Liver (tissue), 9 donors: Measurements from ENCODE around the gene JAKMIP2. TPM values are rescaled to one million over a fixed set of nuclear protein-coding genes. Genes with fewer than 3 reads are reported as not detected.

Experiments
- DNase-seq: peaks from one replicate; pipeline ENCODE4 v3.0.0-alpha.2; 2017; ENCODE audit warnings: low spot score
- H3K27ac ChIP-seq, 2 donors: one replicate each; pipeline ENCODE4 v1.7.0; 2013; ENCODE audit warnings: inconsistent platforms in 2 of 2, low read length in 2 of 2, control low read depth in 1 of 2, low read depth in 1 of 2, mild to moderate bottlenecking in 1 of 2
- H3K27me3 ChIP-seq, 4 donors: one replicate each; pipeline versions ENCODE4 v1.6.1 to v1.7.0; 2013; ENCODE audit warnings: low read length in 3 of 4, inconsistent platforms in 1 of 4, mild to moderate bottlenecking in 1 of 4, moderate library complexity in 1 of 4; ENCODE audit not compliant: control insufficient read depth in 4 of 4, insufficient read depth in 4 of 4
- H3K36me3 ChIP-seq, 4 donors: one replicate each; pipeline versions ENCODE4 v1.6.1 to v1.7.0; 2013; ENCODE audit warnings: low read length in 3 of 4, mild to moderate bottlenecking in 3 of 4, low read depth in 1 of 4, moderate library complexity in 1 of 4; ENCODE audit not compliant: control insufficient read depth in 4 of 4, insufficient read depth in 3 of 4
- H3K4me1 ChIP-seq, 4 donors: one replicate each; pipeline versions ENCODE4 v1.6.1 to v1.7.0; 2013; ENCODE audit warnings: low read length in 3 of 4, mild to moderate bottlenecking in 3 of 4, moderate library complexity in 1 of 4; ENCODE audit not compliant: control insufficient read depth in 4 of 4, insufficient read depth in 4 of 4
- H3K4me3 ChIP-seq, 3 donors: one replicate each; pipeline versions ENCODE4 v1.6.1 to v1.7.0; 2013; ENCODE audit warnings: low read length in 3 of 3, control low read depth in 1 of 3, low read depth in 1 of 3, mild to moderate bottlenecking in 1 of 3
- H3K9ac ChIP-seq, 2 donors: one replicate each; pipeline ENCODE4 v1.7.0; 2013; ENCODE audit warnings: low read length in 2 of 2, mild to moderate bottlenecking in 2 of 2, moderate library complexity in 2 of 2, control low read depth in 1 of 2, low read depth in 1 of 2
- H3K9me3 ChIP-seq, 4 donors: one replicate each; pipeline versions ENCODE4 v1.6.1 to v1.7.0; 2013; ENCODE audit warnings: low read length in 3 of 4; ENCODE audit not compliant: control insufficient read depth in 4 of 4
- ATF3 ChIP-seq: IDR thresholded peaks from 2 replicates; pipeline ENCODE4 v1.6.1; 2016; ENCODE audit warnings: antibody characterized with exemption
- CTCF ChIP-seq: fragments of 150-350 bp; IDR thresholded peaks from 2 replicates; pipeline ENCODE4 v1.5.1; 2017; ENCODE audit warnings: improper control_type of control experiment, low read depth, low read length; ENCODE audit not compliant: missing input control
- EGR1 ChIP-seq, 2 donors: IDR thresholded peaks; 2 replicates each; pipeline ENCODE4 v1.6.1; 2016 to 2018; ENCODE audit warnings: antibody characterized with exemption in 2 of 2, low read depth in 2 of 2
- FOXA1 ChIP-seq: IDR thresholded peaks from 2 replicates; pipeline ENCODE4 v1.6.1; 2016; ENCODE audit warnings: antibody characterized with exemption
- FOXA2 ChIP-seq: IDR thresholded peaks from 2 replicates; pipeline ENCODE4 v1.6.1; 2016; ENCODE audit warnings: antibody characterized with exemption
- GABPA ChIP-seq, 2 donors: IDR thresholded peaks in 1 of 2; conservative IDR thresholded peaks in 1 of 2; 2 replicates each; pipeline ENCODE4 v1.6.1; 2016; ENCODE audit warnings: antibody characterized with exemption in 2 of 2, mild to moderate bottlenecking in 1 of 2, moderate library complexity in 1 of 2
- HNF4A ChIP-seq, 2 donors: conservative IDR thresholded peaks; 2 replicates each; pipeline ENCODE4 v1.6.1; 2016; ENCODE audit warnings: antibody characterized with exemption in 2 of 2, mild to moderate bottlenecking in 2 of 2
- HNF4G ChIP-seq: IDR thresholded peaks from 2 replicates; pipeline ENCODE4 v1.6.1; 2016; ENCODE audit warnings: antibody characterized with exemption
- JUND ChIP-seq, 2 donors: IDR thresholded peaks; 2 replicates each; pipeline ENCODE4 v1.6.1; 2016; ENCODE audit warnings: antibody characterized with exemption in 2 of 2
- MAX ChIP-seq: IDR thresholded peaks from 2 replicates; pipeline ENCODE4 v1.6.1; 2016; ENCODE audit warnings: antibody characterized with exemption
- NR2F2 ChIP-seq: IDR thresholded peaks from 2 replicates; pipeline ENCODE4 v1.6.1; 2016; ENCODE audit warnings: antibody characterized with exemption
- RAD21 ChIP-seq, 2 donors: IDR thresholded peaks; 2 replicates each; pipeline ENCODE4 v1.6.1; 2016; ENCODE audit warnings: antibody characterized with exemption in 2 of 2, mild to moderate bottlenecking in 2 of 2
- REST ChIP-seq: IDR thresholded peaks from 2 replicates; pipeline ENCODE4 v1.6.1; 2016; ENCODE audit warnings: antibody characterized with exemption, mild to moderate bottlenecking
- RXRA ChIP-seq, 2 donors: IDR thresholded peaks; 2 replicates each; pipeline ENCODE4 v1.6.1; 2017 to 2018; ENCODE audit warnings: antibody characterized with exemption in 2 of 2, mild to moderate bottlenecking in 1 of 2
- SP1 ChIP-seq: IDR thresholded peaks from 2 replicates; pipeline ENCODE4 v1.6.1; 2018; ENCODE audit warnings: antibody characterized with exemption, mild to moderate bottlenecking
- TAF1 ChIP-seq: conservative IDR thresholded peaks from 2 replicates; pipeline ENCODE4 v1.6.1; 2016; ENCODE audit warnings: antibody characterized with exemption, mild to moderate bottlenecking
- YY1 ChIP-seq: IDR thresholded peaks from 2 replicates; pipeline ENCODE4 v1.6.1; 2016; ENCODE audit warnings: antibody characterized with exemption, mild to moderate bottlenecking
- ZBTB33 ChIP-seq: IDR thresholded peaks from 2 replicates; pipeline ENCODE4 v1.6.1; 2016; ENCODE audit warnings: antibody characterized with exemption
- WGBS: extraction: QIAGEN DNeasy Blood & Tissue Kit; methylation state at CpG from one replicate; pipeline ENCODE4 v1.1.7; 2013; 5-methylcytosine and 5-hydroxymethylcytosine counted together
- polyA plus RNA-seq, 2 donors: library from polyadenylated mRNA; stranded (reverse) in 1 of 2; unstranded in 1 of 2; fragments of 200-250 nt in 1 of 2; fragments of >200 nt in 1 of 2; fragmentation: Nextera tagmentation in 1 of 2; extraction: Ambion mirVana in 1 of 2; gene quantifications; one replicate each; pipeline versions ENCODE4 v1.2.1 to v1.2.3, GENCODE V29; 2013 to 2015
- total RNA-seq, 2 donors: library from RNA; depleted of rRNA; stranded (reverse); fragments of >200 nt; gene quantifications; one replicate each; pipeline ENCODE4 v1.2.3, GENCODE V29; 2014
- donor health status: healthy.
- donor health status: healthy.
- donor health status: healthy.
- donor health status: healthy.
- donor health status: healthy.

JAKMIP2 gene
- total and polyA plus RNA-seq, 4 donors: 0.06 to 0.38 (median 0.24) TPM

- H3K9ac ChIP-seq: no peak overlapping the region
- DNase-seq: no peak
- whole genome bisulfite sequencing: 77% methylated on average over 7 of the region's 7 CpGs
- H3K27me3 ChIP-seq: no peaks in the 10 kb centered on the region
- TF ChIP-seq EGR1 (IDR thresholded peaks at IDR 0.05; ENCODE audit: low read depth in 2 of 2) (no peak), RAD21 (IDR thresholded peaks at IDR 0.05) (no peak), GABPA (IDR thresholded peaks at IDR 0.05 in 1 of 2, conservative IDR thresholded peaks at IDR 0.05 in 1 of 2) (no peak), YY1 (no peak), CTCF (no peak), TAF1 (no peak), REST (no peak), SP1 (no peak), NR2F2 (no peak), FOXA1 (no peak), FOXA2 (no peak), HNF4A (conservative IDR thresholded peaks at IDR 0.05) (no peak), MAX (no peak), RXRA (IDR thresholded peaks at IDR 0.05) (no peak), JUND (IDR thresholded peaks at IDR 0.05) (no peak), ZBTB33 (no peak), ATF3 (no peak), HNF4G (no peak)
- no peak overlapping the region for H3K4me3 ChIP-seq
- H3K27ac ChIP-seq: no peak overlapping the region
- no peaks in the 10 kb centered on the region for H3K36me3 ChIP-seq
- no peaks in the 10 kb centered on the region for H3K9me3 ChIP-seq
- peaks cover 0 to 8% (median 5%) of the 10 kb centered on the region in 4 donors for H3K4me1 ChIP-seq
Observed at GRCh38 chr5:147731431-147732290, 50.9 kb downstream of the JAKMIP2 start.
